Measurements from ENCODE around the gene PACRG.

PACRG gene

DNA sequence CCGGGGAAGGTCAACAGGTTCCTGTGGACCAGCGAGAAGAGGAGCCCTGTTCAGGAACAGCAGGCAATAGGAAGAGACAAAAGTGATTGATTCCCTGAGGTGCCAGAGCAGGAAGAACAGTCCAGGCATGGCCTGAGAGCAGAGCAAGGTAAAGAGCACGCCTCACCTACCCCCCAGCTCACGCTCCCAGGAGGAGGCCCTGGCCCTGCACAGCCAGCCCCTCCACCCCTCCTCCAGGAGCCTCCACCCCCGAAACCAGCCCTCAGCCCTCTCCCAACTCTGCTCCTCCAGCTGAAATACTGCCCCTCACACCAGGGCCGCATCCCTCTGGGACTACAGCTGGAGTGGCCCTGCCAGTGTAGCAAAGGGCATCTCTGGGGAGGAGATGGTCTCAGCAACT lies 504.9 kb downstream of the PACRG start:
- TF ChIP-seq TAF1 (IDR thresholded peaks at IDR 0.05; ENCODE audit: borderline replicate concordance, insufficient read depth, low read length) (no peak), POLR2AphosphoS5 (IDR thresholded peaks at IDR 0.05; ENCODE audit: low read depth, low read length) (no peak), FOXP2 (optimal IDR thresholded peaks at IDR 0.05; ENCODE audit: borderline replicate concordance, extremely low read depth, extremely low read length, insufficient read depth) (no peak), SIN3A (IDR thresholded peaks at IDR 0.05; ENCODE audit: borderline replicate concordance, insufficient read depth, low read length) (no peak)
- TF ChIP-seq, protein P1, sequence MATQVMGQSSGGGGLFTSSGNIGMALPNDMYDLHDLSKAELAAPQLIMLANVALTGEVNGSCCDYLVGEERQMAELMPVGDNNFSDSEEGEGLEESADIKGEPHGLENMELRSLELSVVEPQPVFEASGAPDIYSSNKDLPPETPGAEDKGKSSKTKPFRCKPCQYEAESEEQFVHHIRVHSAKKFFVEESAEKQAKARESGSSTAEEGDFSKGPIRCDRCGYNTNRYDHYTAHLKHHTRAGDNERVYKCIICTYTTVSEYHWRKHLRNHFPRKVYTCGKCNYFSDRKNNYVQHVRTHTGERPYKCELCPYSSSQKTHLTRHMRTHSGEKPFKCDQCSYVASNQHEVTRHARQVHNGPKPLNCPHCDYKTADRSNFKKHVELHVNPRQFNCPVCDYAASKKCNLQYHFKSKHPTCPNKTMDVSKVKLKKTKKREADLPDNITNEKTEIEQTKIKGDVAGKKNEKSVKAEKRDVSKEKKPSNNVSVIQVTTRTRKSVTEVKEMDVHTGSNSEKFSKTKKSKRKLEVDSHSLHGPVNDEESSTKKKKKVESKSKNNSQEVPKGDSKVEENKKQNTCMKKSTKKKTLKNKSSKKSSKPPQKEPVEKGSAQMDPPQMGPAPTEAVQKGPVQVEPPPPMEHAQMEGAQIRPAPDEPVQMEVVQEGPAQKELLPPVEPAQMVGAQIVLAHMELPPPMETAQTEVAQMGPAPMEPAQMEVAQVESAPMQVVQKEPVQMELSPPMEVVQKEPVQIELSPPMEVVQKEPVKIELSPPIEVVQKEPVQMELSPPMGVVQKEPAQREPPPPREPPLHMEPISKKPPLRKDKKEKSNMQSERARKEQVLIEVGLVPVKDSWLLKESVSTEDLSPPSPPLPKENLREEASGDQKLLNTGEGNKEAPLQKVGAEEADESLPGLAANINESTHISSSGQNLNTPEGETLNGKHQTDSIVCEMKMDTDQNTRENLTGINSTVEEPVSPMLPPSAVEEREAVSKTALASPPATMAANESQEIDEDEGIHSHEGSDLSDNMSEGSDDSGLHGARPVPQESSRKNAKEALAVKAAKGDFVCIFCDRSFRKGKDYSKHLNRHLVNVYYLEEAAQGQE (IDR thresholded peaks at IDR 0.05; ENCODE audit: insufficient read depth in 1 of 2, low read depth in 2 of 2, low read length in 2 of 2), result no peak

DNA sequence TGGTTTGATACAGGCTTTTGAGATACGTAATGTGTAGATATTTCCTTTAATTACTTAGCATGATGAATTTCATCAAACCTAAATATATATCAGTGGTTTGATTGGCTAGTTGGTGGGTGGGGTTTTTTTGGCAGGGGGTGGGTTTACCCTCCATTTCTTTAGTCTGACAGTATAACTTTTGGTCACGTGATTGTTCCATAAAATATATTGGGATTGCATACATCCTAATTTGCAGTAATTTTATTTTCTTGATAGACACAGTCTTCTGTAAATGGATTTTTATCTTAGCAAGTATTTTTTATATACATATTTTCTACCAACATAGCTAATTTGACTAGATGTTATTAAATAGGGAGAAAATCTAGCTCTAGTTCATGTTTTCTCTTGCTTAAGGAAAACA lies 509.3 kb downstream of the PACRG start:
- TF ChIP-seq POLR2AphosphoS5 (IDR thresholded peaks at IDR 0.05; ENCODE audit: low read depth, low read length) (no peak), SIN3A (IDR thresholded peaks at IDR 0.05; ENCODE audit: borderline replicate concordance, insufficient read depth, low read length) (no peak), FOXP2 (optimal IDR thresholded peaks at IDR 0.05; ENCODE audit: borderline replicate concordance, extremely low read depth, extremely low read length, insufficient read depth) (no peak), TAF1 (IDR thresholded peaks at IDR 0.05; ENCODE audit: borderline replicate concordance, insufficient read depth, low read length) (no peak)
- TF ChIP-seq, protein P1 (IDR thresholded peaks at IDR 0.05; ENCODE audit: insufficient read depth in 1 of 2, low read depth in 2 of 2, low read length in 2 of 2), result no peak

DNA sequence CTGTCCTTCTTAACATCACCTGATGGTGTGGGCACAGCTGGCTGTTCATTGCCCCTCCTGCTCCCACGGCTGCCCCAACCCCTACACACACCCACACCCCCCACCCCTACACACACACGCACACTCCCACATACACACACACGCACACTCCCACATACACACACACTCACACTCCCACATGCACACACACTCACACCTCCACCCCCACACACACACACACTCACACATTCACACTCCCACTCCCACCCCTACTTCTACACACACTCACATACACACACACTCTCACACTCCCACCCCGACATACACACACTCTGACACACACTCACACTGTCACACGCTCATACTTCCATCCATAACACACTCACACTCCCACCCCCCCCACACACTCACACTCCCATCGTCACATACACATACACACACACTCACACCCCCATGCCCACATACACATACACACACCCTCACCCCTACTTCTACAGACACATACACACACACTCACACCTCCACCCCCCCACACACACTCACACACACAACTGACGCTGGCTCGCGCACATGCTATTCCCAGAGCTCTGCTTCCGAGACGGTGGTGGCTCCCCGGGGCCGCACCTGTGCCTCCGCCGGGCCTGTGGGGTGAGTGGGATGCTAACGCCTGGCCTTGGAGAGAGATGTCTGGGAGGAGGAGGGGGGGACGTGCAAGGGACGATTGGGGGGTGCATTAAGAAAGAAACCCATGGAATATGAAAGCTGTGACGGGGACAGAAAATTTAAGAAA lies 512.0 kb downstream of the PACRG start:
- TF ChIP-seq FOXP2 (optimal IDR thresholded peaks at IDR 0.05; ENCODE audit: borderline replicate concordance, extremely low read depth, extremely low read length, insufficient read depth), result no peak

DNA sequence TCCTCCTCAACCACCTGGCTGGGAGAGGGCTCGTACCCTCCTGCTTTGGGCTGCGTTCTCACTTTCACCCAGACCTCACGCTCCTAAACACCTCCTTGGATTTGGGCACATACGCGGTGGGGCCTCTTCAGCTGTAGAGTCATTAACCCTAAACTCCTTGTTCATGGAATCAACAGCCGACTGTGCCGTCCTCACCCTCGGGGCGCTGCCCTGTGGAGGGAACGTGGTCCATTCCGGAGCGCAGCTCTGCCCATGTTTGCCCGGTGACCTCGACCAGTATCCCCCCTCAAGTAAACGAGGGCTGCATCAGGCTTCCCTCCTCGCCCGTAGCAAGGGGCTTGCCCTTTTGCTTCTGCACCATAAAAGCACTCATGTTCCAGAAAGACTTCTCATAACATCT lies 512.8 kb downstream of the PACRG start:
- TF ChIP-seq, protein P1 (IDR thresholded peaks at IDR 0.05; ENCODE audit: insufficient read depth in 1 of 2, low read depth in 2 of 2, low read length in 2 of 2), result no peak
- TF ChIP-seq SIN3A (IDR thresholded peaks at IDR 0.05; ENCODE audit: borderline replicate concordance, insufficient read depth, low read length) (no peak), POLR2AphosphoS5 (IDR thresholded peaks at IDR 0.05; ENCODE audit: low read depth, low read length) (no peak), FOXP2 (optimal IDR thresholded peaks at IDR 0.05; ENCODE audit: borderline replicate concordance, extremely low read depth, extremely low read length, insufficient read depth) (no peak), TAF1 (IDR thresholded peaks at IDR 0.05; ENCODE audit: borderline replicate concordance, insufficient read depth, low read length) (no peak)

DNA sequence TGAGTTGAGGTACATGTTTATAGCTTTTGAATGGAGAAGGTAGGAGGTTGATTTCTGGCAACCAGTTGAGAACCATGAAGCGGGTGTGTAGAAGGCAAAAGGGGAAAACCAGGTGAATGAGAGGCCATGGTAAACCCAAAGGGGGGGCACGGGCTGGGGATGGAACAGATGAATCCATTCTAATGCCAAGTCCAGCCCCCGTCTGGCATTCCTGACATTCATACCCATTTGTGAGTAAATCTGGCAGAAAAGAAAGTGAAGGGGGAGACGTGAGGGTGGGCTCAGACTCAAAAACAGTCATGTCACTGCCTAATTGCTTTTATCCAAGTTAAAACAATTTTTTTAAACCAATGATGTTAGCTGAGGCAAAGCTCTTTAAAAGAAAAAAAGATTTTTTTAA lies 513.9 kb downstream of the PACRG start:
- TF ChIP-seq TAF1 (IDR thresholded peaks at IDR 0.05; ENCODE audit: borderline replicate concordance, insufficient read depth, low read length) (no peak), FOXP2 (optimal IDR thresholded peaks at IDR 0.05; ENCODE audit: borderline replicate concordance, extremely low read depth, extremely low read length, insufficient read depth) (no peak), SIN3A (IDR thresholded peaks at IDR 0.05; ENCODE audit: borderline replicate concordance, insufficient read depth, low read length) (no peak), POLR2AphosphoS5 (IDR thresholded peaks at IDR 0.05; ENCODE audit: low read depth, low read length) (no peak)
- TF ChIP-seq, protein P1 (IDR thresholded peaks at IDR 0.05; ENCODE audit: insufficient read depth in 1 of 2, low read depth in 2 of 2, low read length in 2 of 2), result no peak
